ENCODE results near the gene ZNF281.

GRCh38 chr1:200399860-200400259 lies 10.0 kb downstream of the ZNF281 start:
- no peak for TF ChIP-seq CTCF (IDR thresholded peaks at IDR 0.05)
- no peak for TF ChIP-seq EZH2 (IDR thresholded peaks at IDR 0.05)
